IPS-NIHi7 (cell line): Measurements from ENCODE around the gene C2orf92.
"Not testable (repeated sequence)": the region's sequence is repeated elsewhere in the genome, so short reads cannot be mapped to it uniquely, and the experiment has no call there.

Experiments used
- DNase-seq: peaks from one replicate; pipeline ENCODE4 v3.0.0; 2012; ENCODE audit warnings: mixed read lengths; ENCODE audit errors: extremely low spot score

C2orf92 gene

GRCh38 chr2:97669448-97669847, at the start of gene C2orf92:
C2orf92 (plus strand) TSS chr2:97669713; CDS start chr2:97669789, 76 bp downstream.
- DNase-seq = no peak

DNA sequence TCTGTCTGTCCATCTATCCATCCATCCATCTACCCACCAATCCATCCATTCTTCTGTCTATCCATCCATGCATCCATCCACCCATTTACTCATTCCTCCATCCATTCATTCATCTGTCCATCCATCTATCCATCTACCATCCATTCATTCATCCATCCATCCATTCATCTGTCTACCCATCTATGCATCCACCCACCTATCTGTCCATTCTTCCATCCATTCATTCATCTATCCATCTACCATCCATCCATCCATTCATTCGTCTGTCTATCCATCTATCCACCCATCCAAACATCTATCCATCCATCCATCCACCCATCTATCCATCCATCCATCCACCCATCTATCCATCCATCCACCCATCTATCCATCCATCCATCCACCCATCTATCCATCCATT, 49.0 kb upstream of the C2orf92 start:
- not testable (repeated sequence) for DNase-seq

DNA sequence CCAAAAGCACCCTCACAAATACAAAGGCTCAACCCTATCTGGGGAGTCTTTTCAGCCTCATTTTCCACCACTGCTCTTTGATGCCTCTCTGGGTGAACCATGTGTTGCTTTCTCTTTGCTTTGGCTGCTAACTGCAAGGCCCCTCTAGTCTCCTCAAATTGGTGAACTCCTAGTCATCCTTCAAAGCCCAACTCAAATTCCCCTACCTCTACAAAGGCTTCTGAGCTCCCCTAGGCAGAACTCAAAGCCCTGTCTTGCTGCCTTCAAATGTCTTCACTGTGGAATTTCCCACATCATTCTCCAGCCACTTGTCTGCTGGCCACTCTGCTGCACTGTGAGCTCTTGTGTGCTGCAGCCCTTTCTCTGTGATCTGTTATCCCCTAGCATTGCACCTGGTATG, 46.5 kb upstream of the C2orf92 start:
- not testable (repeated sequence) for DNase-seq

GRCh38 chr2:97625354-97626048, 44.0 kb upstream of the C2orf92 start:
- DNase-seq = not testable (repeated sequence)

DNA sequence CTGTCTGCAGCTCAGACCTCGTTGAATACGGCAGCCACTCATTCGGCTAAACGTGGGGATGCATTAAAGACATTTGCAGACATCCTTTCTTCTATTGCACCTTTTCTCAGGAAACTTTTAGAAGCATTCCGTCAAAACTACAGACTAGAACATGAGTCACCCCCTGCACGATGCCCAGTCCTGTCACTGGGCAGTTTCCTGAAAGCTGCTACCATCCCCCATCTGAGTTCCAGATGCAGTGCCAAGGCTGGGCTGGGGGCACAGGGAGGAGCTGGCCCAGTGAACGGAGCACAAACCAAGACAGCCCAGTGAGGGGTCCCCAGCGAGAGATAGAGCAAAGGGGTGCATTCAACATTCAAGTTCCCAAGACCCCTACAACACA, 43.5 kb upstream of the C2orf92 start:
- not testable (repeated sequence) for DNase-seq

- DNase-seq = no peak
These were observed 25.3 kb upstream of the C2orf92 start for GRCh38 chr2:97644023-97644717.

- peak; percentile 56 for DNase-seq
These were observed 24.3 kb upstream of the C2orf92 start for GRCh38 chr2:97645112-97645694.

DNA sequence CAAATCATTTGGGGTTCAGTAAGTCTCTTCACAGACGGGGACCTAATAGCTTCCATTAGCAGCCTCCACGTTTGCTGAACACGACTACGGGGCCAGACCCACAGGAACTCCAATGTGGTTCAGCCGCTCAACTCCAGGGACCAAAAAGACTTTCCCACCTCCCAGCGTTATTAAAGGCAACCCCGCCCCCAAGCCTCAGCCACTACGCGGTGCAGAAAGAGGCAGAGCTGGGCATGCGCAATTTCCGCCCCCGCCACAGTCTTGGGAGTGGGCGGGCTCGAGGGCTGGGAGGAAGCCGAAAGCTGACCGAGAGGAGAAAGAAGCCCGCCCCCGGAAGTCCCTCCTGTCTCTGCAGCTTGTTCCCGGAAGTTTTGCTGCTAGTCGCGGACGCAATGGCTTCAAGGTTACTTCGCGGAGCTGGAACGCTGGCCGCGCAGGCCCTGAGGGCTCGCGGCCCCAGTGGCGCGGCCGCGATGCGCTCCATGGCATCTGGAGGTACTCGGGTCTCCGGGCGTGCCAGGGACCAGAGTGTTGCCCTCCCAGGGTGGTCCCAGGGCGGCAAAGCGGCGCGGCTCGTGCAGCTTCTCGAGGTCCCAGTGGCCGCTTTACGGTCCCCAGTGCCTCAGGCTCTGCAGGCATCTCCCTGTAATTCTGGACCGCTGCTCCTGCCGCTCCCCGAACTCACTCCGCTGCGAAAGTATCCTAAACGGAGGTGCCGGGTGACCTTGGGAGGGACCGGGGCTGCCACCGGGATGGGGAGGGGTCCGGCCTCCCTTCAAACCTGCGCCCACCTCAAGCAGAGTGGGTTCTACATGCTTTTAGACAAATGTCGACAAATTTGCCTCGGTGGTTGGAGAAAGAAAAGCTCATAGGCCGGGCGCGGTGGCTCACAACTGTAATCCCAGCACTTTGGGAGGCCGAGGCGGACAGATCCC, 23.6 kb upstream of the C2orf92 start, which contains the start of gene COX5B:
COX5B (plus strand) TSS at position 368 of the 935 bp plus-strand sequence; CDS start at position 393, 25 bp downstream.
- peak; percentile 99 for DNase-seq

GRCh38 chr2:97646977-97647376, 22.5 kb upstream of the C2orf92 start:
- no peak for DNase-seq

GRCh38 chr2:97651114-97651513, 18.4 kb upstream of the C2orf92 start:
- DNase-seq = no peak

DNA sequence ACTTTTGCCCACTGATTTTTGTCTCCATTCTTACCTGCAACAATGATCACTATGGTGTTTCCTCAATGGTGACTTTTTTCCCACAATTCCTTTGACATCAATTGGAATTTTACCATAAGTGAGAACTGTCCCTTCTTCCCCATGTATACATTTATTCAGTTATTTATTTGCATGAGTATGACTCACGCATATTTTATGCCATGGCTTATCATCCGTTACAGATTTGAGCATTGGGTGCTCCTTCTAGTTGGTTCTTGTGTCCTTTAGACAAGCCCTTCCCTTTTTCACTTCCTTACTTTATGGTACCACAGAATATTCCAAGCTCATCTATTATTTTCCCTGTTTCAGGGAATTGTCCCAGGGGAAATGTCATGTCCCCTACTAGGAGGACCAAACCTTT, 16.0 kb upstream of the C2orf92 start:
- no peak for DNase-seq

DNA sequence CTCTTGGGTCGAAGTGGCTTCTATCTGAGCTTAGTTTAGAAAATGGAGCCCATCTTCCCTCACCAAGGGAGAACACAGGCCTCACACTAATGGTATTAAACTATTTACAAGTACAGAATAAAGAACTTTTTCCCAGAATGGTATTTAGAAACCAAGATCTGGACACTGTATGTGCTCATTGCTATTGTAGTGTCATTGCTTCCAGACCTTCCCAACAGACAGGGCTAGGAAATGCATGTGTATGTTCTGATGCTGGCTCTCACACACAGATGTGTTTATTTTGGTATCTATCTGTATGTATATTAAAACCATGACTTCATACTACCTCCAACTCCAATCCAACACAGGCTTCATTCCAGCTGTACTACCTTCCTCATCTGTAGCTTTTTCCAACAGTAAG, 15.6 kb upstream of the C2orf92 start:
- DNase-seq = no peak

GRCh38 chr2:97654309-97654708, 15.2 kb upstream of the C2orf92 start:
- DNase-seq = no peak

- DNase-seq = no peak
These were observed 14.7 kb upstream of the C2orf92 start for GRCh38 chr2:97654791-97655190.

GRCh38 chr2:97656129-97656755, 13.3 kb upstream of the C2orf92 start:
- no peak for DNase-seq

GRCh38 chr2:97656905-97657587, 12.5 kb upstream of the C2orf92 start:
- no peak for DNase-seq

DNA sequence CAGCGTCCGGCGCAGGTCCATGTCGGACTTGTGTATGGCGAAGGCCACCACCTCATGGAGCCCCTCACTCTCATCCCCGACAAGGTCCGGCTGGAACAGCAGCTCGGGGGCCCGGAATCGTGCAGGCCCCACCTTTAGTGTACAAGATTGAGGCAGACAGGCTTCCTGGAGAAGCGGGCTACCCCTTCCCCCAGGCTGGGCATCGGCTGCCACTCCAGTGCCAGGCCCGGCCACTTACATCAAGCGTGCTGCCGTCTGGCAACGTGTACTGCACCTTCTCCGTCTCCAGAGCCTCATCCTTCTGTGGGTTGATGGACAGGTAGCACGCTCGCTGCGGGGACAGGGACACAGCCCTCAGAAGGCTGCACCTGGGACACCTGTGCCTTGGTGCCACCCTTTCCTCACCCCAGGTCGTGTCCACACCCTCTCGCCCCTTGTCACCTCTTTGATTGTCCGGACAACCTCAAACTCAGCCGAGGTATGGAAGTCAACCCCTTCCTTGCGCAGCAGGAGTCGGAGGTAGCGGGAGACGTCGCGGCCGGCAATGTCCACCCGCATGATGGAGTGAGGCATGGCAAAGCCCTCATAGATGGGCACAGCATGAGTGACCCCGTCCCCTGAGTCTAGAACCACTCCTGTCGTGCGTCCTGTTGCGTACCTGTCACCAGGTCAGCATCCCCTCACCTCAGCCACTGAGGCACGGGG, 11.4 kb upstream of the C2orf92 start:
- DNase-seq = no peak

DNA sequence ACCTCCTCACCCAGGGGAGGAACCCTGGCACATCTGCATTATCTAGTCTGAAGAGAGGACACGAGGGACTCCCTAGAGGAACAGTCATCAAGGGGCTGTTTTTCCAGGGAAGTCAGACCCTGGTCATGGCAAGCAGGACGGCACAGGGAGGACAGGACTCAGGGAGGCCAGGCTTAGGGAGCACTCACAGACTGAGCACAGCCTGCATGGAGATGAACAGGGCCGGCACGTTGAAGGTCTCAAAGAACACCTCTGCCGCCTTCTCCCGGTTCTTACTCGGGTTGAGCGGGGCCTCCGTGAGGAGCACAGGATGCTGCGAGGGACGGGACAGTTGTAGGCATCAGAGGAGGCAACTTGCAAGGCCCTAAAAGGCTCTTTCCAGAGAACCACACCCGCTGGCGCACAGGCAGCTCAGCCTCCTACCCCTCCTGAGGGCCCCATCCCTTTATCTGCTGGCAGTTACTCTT, 10.8 kb upstream of the C2orf92 start:
- DNase-seq = no peak

GRCh38 chr2:97659256-97660043, 10.1 kb upstream of the C2orf92 start:
- no peak for DNase-seq
